GM18907 (cell line): ENCODE results near the gene FMO3.

ENCODE experiments used
- ATAC-seq: cut with Tn5 transposase; IDR thresholded peaks from one replicate; pipeline ENCODE4 v1.9.1; 2021; ENCODE audit warnings: mild to moderate bottlenecking, moderate library complexity; ENCODE audit not compliant: unreplicated experiment

Gene FMO3

GRCh38 chr1:171090604-171091003 lies at the start of gene FMO3:
TSS of gene FMO3 (plus strand) at chr1:171090905. CDS start at chr1:171092659, 1,754 bp downstream.
- ATAC-seq, result no peak

- no peak for ATAC-seq
Observed at GRCh38 chr1:171048014-171048413, 42.7 kb upstream of the FMO3 start.

- no peak for ATAC-seq
Observed at GRCh38 chr1:171052977-171053376, 37.7 kb upstream of the FMO3 start.

GRCh38 chr1:171055966-171056643 lies 34.6 kb upstream of the FMO3 start:
- ATAC-seq, result no peak

- ATAC-seq, result no peak
Observed at GRCh38 chr1:171061425-171062143, 29.1 kb upstream of the FMO3 start.

GRCh38 chr1:171062902-171063301 lies 27.8 kb upstream of the FMO3 start:
- ATAC-seq, result no peak

GRCh38 chr1:171075041-171075440 lies 15.7 kb upstream of the FMO3 start:
- no peak for ATAC-seq

- ATAC-seq, result no peak
Observed at GRCh38 chr1:171081314-171081753, 9.4 kb upstream of the FMO3 start.

- ATAC-seq, result no peak
Observed at GRCh38 chr1:171081763-171082201, 8.9 kb upstream of the FMO3 start.

- ATAC-seq, result no peak
Observed at GRCh38 chr1:171082606-171083005, 8.1 kb upstream of the FMO3 start.

- ATAC-seq, result no peak
Observed at GRCh38 chr1:171083222-171083621, 7.5 kb upstream of the FMO3 start.

GRCh38 chr1:171084091-171084490 lies 6.6 kb upstream of the FMO3 start:
- no peak for ATAC-seq

GRCh38 chr1:171084870-171085269 lies 5.8 kb upstream of the FMO3 start:
- no peak for ATAC-seq

GRCh38 chr1:171087896-171088295 lies 2.8 kb upstream of the FMO3 start:
- no peak for ATAC-seq

- no peak for ATAC-seq
Observed at GRCh38 chr1:171103862-171104261, 13.2 kb downstream of the FMO3 start.

GRCh38 chr1:171107262-171107940 lies 16.7 kb downstream of the FMO3 start:
- no peak for ATAC-seq

- ATAC-seq, result no peak
Observed at GRCh38 chr1:171107969-171108368, 17.3 kb downstream of the FMO3 start.

- ATAC-seq, result no peak
Observed at GRCh38 chr1:171109966-171110365, 19.3 kb downstream of the FMO3 start.

GRCh38 chr1:171110621-171111326 lies 20.1 kb downstream of the FMO3 start:
- no peak for ATAC-seq

GRCh38 chr1:171112119-171112518 lies 21.4 kb downstream of the FMO3 start:
- no peak for ATAC-seq

GRCh38 chr1:171113382-171113781 lies 22.7 kb downstream of the FMO3 start:
- ATAC-seq, result no peak
